ENCODE measurements around the gene GDPGP1.

Gene GDPGP1

DNA sequence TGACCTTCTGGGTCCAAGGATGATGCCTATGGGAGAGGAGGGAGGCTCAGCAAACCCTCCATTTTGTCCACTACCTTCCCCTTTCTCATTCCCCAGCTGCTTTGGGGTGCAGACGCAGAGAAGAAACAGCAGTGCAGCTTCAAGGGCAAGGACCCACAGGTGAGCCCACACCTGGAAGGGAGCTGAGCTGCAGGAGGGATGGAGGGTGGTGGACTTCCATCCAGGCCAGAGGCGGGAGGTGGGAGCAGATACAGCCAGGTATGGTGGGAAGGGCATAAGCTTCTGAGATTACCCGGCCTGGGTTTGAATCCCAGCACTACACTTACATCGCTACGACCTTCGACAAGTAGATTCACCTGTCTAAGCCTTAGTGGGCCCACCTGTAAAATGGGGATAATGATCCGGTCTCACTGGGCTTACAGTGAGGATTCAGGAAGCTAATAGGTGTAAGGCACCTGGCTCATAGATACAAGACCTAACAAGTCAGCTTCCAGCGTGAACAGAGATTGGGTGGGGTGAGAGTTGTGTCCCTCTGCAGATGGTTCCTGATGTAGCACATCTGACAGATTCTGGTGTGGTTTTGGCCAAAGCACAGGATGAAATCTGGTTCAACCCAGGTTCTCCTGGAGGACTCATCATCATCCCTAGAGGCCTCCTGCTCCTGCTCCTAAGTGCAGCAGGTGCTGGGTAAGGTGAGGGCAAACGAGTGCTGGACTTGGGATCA, 16.2 kb upstream of the GDPGP1 start:
- Histone ChIP-seq H3K9me3 (ENCODE audit: low read depth, low read length) (no peaks in the 10 kb centered on the region), H3K27ac (no peak overlapping the region), H3K4me3 (no peak overlapping the region), H3K36me3 (ENCODE audit: insufficient read depth, low read length) (no peaks in the 10 kb centered on the region), H3K9ac (ENCODE audit: insufficient read length) (no peak overlapping the region)
- TF ChIP-seq FOXP2 (optimal IDR thresholded peaks at IDR 0.05; ENCODE audit: control extremely low read depth, extremely low read length, insufficient read depth) = no peak
- TF ChIP-seq EZH2 (IDR thresholded peaks at IDR 0.05) = no peak
- no peak for TF ChIP-seq POLR2AphosphoS5 (IDR thresholded peaks at IDR 0.05; ENCODE audit: borderline replicate concordance, low read depth, low read length)
- DNase-seq (ENCODE audit: low read depth, low spot score) = no peak

DNA sequence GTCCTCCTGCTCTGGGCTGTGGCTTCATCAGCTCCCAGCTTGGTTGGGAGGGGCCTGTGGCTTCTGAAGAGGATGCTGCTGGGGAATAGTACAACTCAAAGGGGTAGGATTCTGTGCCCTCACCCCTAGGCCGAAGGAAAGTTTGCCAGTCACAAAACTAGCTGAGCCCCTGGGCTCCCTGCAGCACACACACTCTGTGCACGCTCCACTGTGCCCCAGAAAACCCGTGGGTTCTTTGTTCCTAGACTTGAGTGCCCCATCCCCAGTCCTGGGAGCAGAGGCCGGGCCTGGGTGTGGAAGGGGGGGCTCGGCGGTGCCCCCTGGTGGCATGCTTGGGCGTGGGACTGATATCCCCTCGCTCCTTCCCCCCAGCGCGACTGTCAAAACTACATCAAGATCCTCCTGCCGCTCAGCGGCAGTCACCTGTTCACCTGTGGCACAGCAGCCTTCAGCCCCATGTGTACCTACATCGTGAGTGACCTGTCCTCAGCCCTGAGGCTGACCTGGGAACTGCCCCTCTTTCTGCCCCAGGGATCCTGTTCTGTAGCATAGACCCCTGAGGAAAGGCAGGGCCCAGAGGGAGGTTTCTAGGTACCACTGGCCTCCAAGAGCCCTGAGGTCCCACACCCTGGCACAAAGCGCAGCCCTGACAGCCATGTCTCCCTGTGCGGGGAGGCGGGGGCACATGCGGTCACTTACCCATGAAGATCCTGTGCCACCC, 14.4 kb upstream of the GDPGP1 start:
- Histone ChIP-seq H3K27ac (no peak overlapping the region), H3K36me3 (ENCODE audit: insufficient read depth, low read length) (no peaks in the 10 kb centered on the region)

DNA sequence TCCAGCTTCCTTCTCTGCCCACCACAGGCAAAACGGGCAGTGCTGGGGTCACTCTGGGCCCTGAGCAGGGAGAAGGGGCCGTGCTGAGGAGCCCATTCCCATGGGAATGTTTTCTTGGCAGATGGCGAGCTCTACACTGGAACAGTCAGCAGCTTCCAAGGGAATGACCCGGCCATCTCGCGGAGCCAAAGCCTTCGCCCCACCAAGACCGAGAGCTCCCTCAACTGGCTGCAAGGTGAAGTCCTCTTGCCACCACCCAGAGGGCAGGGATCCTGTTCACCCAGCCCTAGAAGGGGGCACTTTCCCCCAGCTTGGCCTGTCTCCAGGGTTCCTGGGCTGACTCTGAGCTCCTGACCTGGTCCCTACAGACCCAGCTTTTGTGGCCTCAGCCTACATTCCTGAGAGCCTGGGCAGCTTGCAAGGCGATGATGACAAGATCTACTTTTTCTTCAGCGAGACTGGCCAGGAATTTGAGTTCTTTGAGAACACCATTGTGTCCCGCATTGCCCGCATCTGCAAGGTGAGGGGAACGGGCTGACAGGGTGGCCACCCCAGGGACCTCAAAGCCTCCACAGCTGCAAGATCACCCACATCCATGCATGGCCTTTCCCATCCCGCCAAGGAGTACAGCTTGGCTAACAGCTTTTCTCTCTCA, 12.6 kb upstream of the GDPGP1 start:
- Histone ChIP-seq H3K9ac (ENCODE audit: insufficient read length) (no peak overlapping the region), H3K27ac (no peak overlapping the region), H3K36me3 (ENCODE audit: insufficient read depth, low read length) (no peaks in the 10 kb centered on the region)

More for the DNA sequence above, 14.4 kb upstream of the GDPGP1 start:
- TF ChIP-seq POLR2AphosphoS5 (IDR thresholded peaks at IDR 0.05; ENCODE audit: borderline replicate concordance, low read depth, low read length) (no peak), EZH2 (IDR thresholded peaks at IDR 0.05) (no peak)
- no peak overlapping the region for H3K4me3 ChIP-seq
- H3K9me3 ChIP-seq (ENCODE audit: low read depth, low read length) = no peaks in the 10 kb centered on the region
- no peak overlapping the region for H3K9ac ChIP-seq (ENCODE audit: insufficient read length)
- no peak for DNase-seq (ENCODE audit: low read depth, low spot score)

DNA sequence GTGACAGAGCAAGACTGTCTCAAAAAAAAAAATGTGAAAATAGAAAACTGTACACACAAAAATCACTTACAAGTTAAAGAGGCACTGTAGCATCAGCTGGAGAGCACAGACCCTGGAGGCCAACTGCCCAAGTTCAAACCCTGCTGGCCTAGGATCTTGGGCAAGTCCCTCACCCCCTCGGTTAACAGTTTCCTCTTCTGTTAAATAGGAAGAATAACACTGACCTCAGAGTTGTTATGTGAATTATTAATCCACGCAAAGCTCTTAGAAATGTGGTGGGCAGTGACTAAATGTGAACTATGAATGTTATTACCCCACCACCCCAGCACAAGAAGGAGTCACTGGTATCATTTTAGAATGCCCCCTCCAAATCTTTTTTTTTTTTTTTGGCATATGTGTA, 11.5 kb upstream of the GDPGP1 start:
- DNase-seq (ENCODE audit: low read depth, low spot score) = no peak
- Histone ChIP-seq H3K27ac (no peak overlapping the region), H3K9ac (ENCODE audit: insufficient read length) (no peak overlapping the region), H3K36me3 (ENCODE audit: insufficient read depth, low read length) (no peaks in the 10 kb centered on the region), H3K9me3 (ENCODE audit: low read depth, low read length) (no peaks in the 10 kb centered on the region), H3K4me3 (no peak overlapping the region)
- TF ChIP-seq FOXP2 (optimal IDR thresholded peaks at IDR 0.05; ENCODE audit: control extremely low read depth, extremely low read length, insufficient read depth) (no peak), POLR2AphosphoS5 (IDR thresholded peaks at IDR 0.05; ENCODE audit: borderline replicate concordance, low read depth, low read length) (no peak), EZH2 (IDR thresholded peaks at IDR 0.05) (no peak)

More for the DNA sequence above, 12.6 kb upstream of the GDPGP1 start:
- no peak overlapping the region for H3K4me3 ChIP-seq
- TF ChIP-seq EZH2 (IDR thresholded peaks at IDR 0.05) (no peak), POLR2AphosphoS5 (IDR thresholded peaks at IDR 0.05; ENCODE audit: borderline replicate concordance, low read depth, low read length) (no peak), FOXP2 (optimal IDR thresholded peaks at IDR 0.05; ENCODE audit: control extremely low read depth, extremely low read length, insufficient read depth) (no peak)
- H3K9me3 ChIP-seq (ENCODE audit: low read depth, low read length) = no peaks in the 10 kb centered on the region
- DNase-seq (ENCODE audit: low read depth, low spot score) = no peak

DNA sequence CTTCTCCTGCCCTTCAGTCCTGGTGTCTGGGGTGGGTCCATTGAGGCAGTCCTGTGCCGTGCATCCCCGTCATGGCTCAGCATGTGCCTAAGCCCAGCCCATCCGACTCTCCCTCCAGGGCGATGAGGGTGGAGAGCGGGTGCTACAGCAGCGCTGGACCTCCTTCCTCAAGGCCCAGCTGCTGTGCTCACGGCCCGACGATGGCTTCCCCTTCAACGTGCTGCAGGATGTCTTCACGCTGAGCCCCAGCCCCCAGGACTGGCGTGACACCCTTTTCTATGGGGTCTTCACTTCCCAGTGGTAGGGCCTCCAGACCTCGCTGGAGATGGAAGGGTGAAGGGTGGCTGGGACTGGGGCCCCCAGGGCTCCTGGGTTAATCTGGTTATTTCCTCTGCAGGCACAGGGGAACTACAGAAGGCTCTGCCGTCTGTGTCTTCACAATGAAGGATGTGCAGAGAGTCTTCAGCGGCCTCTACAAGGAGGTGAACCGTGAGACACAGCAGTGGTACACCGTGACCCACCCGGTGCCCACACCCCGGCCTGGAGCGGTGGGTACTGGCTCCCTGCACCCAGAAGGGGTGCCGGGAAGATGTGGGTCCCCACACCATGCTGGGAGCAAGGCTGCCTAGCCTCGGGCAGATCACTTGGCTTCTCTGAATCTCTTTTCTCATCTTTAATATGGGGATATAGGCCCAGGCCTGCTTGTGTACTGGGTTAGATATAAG, 10.4 kb upstream of the GDPGP1 start:
- Histone ChIP-seq H3K4me3 (no peak overlapping the region), H3K27ac (no peak overlapping the region), H3K36me3 (ENCODE audit: insufficient read depth, low read length) (no peaks in the 10 kb centered on the region), H3K9ac (ENCODE audit: insufficient read length) (no peak overlapping the region), H3K9me3 (ENCODE audit: low read depth, low read length) (no peaks in the 10 kb centered on the region)
- TF ChIP-seq EZH2 (IDR thresholded peaks at IDR 0.05) = no peak
- TF ChIP-seq POLR2AphosphoS5 (IDR thresholded peaks at IDR 0.05; ENCODE audit: borderline replicate concordance, low read depth, low read length) = no peak
- no peak for TF ChIP-seq FOXP2 (optimal IDR thresholded peaks at IDR 0.05; ENCODE audit: control extremely low read depth, extremely low read length, insufficient read depth)
- DNase-seq (ENCODE audit: low read depth, low spot score) = no peak

DNA sequence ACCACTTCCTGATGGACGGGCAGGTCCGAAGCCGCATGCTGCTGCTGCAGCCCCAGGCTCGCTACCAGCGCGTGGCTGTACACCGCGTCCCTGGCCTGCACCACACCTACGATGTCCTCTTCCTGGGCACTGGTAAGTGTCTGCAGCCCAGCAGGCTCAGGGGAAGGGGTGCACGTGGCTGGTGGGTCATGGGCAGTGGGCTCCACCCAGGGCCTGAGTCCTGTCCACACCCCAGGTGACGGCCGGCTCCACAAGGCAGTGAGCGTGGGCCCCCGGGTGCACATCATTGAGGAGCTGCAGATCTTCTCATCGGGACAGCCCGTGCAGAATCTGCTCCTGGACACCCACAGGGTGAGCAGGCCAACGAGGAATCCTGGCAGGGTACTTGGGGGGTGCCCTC, 9.0 kb upstream of the GDPGP1 start:
- Histone ChIP-seq H3K27ac (no peak overlapping the region), H3K36me3 (ENCODE audit: insufficient read depth, low read length) (no peaks in the 10 kb centered on the region)
- DNase-seq (ENCODE audit: low read depth, low spot score) = no peak

DNA sequence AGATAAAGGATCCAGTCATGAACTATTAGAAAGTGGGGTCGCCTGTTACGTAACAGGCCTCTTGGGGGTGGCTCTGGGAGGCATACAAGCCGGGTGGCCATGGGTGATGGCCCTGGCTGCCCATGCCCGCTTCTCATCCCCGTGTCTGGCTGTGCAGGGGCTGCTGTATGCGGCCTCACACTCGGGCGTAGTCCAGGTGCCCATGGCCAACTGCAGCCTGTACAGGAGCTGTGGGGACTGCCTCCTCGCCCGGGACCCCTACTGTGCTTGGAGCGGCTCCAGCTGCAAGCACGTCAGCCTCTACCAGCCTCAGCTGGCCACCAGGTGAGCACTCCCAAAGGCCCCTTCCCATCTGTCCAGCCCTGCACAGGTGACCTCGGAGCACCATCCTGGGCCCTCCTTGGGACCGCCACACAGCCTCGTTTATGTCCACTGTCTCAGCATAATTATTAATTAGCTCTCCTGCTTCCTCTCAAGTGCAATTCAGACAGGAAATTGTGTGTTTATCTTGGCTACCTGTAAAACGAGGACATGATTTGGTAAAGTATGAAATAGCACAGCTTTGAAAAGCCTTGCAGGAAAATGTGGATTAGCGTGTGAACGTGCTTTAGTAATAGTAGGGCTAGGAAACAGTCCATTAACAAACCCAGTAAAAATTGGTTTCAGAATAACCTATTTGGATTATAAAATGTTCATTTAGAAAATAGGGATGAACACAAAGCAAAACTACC, 8.3 kb upstream of the GDPGP1 start:
- no peak for DNase-seq (ENCODE audit: low read depth, low spot score)
- no peak overlapping the region for H3K4me3 ChIP-seq
- no peak overlapping the region for H3K9ac ChIP-seq (ENCODE audit: insufficient read length)
- TF ChIP-seq EZH2 (IDR thresholded peaks at IDR 0.05) (no peak), POLR2AphosphoS5 (IDR thresholded peaks at IDR 0.05; ENCODE audit: borderline replicate concordance, low read depth, low read length) (no peak), FOXP2 (optimal IDR thresholded peaks at IDR 0.05; ENCODE audit: control extremely low read depth, extremely low read length, insufficient read depth) (no peak)
- H3K27ac ChIP-seq = no peak overlapping the region
- H3K9me3 ChIP-seq (ENCODE audit: low read depth, low read length) = no peaks in the 10 kb centered on the region
- H3K36me3 ChIP-seq (ENCODE audit: insufficient read depth, low read length) = no peaks in the 10 kb centered on the region

More for the DNA sequence above, 9.0 kb upstream of the GDPGP1 start:
- H3K9ac ChIP-seq (ENCODE audit: insufficient read length) = no peak overlapping the region
- no peaks in the 10 kb centered on the region for H3K9me3 ChIP-seq (ENCODE audit: low read depth, low read length)
- no peak overlapping the region for H3K4me3 ChIP-seq
- TF ChIP-seq POLR2AphosphoS5 (IDR thresholded peaks at IDR 0.05; ENCODE audit: borderline replicate concordance, low read depth, low read length) (no peak), EZH2 (IDR thresholded peaks at IDR 0.05) (no peak), FOXP2 (optimal IDR thresholded peaks at IDR 0.05; ENCODE audit: control extremely low read depth, extremely low read length, insufficient read depth) (no peak)
